Keratinocyte (primary cell): Measurements from ENCODE around the gene RPRD1B.

Experiments
- EZH2 ChIP-seq: IDR thresholded peaks from one replicate; pipeline ENCODE4 v1.6.1; 2012; ENCODE audit warnings: inconsistent platforms, mild to moderate bottlenecking, low read length, moderate library complexity
- TF ChIP-seq, protein P1 (sequence below), 3 experiments: IDR thresholded peaks in 1 of 3; conservative IDR thresholded peaks in 1 of 3; optimal IDR thresholded peaks in 1 of 3; 2 replicates in 2 of 3; 3 replicates in 1 of 3; pipeline versions ENCODE3 to v1.5.1; 2011; ENCODE audit warnings: low read length in 3 of 3, mild to moderate bottlenecking in 3 of 3, moderate library complexity in 2 of 3, control low read depth in 1 of 3, inconsistent platforms in 1 of 3; ENCODE audit not compliant: insufficient read depth in 2 of 3; ENCODE audit errors: extremely low read depth in 1 of 3

DNA sequence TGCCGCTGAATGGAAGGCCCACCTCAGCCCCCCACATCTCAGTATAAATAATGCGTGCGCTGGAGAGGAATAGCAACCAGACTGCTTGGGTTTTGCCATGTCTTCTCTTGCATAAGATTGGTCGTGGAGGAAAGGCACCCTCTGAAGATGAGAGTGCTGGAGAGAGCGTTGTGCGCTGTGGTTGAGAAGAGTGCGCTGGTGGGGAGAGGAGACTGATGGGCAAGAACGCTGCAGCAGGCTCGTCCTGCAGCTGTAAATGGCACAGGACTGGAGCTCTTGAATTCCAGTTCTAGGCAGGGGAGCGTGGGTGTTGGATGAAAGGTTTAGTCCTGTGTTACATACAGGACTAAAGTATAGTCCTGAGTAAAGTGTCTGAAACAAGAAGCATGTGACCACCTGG lies 51.5 kb downstream of the RPRD1B start:
- TF ChIP-seq, protein P1, sequence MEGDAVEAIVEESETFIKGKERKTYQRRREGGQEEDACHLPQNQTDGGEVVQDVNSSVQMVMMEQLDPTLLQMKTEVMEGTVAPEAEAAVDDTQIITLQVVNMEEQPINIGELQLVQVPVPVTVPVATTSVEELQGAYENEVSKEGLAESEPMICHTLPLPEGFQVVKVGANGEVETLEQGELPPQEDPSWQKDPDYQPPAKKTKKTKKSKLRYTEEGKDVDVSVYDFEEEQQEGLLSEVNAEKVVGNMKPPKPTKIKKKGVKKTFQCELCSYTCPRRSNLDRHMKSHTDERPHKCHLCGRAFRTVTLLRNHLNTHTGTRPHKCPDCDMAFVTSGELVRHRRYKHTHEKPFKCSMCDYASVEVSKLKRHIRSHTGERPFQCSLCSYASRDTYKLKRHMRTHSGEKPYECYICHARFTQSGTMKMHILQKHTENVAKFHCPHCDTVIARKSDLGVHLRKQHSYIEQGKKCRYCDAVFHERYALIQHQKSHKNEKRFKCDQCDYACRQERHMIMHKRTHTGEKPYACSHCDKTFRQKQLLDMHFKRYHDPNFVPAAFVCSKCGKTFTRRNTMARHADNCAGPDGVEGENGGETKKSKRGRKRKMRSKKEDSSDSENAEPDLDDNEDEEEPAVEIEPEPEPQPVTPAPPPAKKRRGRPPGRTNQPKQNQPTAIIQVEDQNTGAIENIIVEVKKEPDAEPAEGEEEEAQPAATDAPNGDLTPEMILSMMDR (optimal IDR thresholded peaks at IDR 0.05 in 1 of 3, IDR thresholded peaks at IDR 0.05 in 1 of 3, conservative IDR thresholded peaks at IDR 0.05 in 1 of 3; ENCODE audit: extremely low read depth in 1 of 3, insufficient read depth in 2 of 3, low read length in 3 of 3), result no peak
- no peak for TF ChIP-seq EZH2
